Omental fat pad (tissue), 4 donors: ENCODE data around the gene ATP1A1. TPM values are rescaled to one million over a fixed set of nuclear protein-coding genes. Genes with fewer than 3 reads are reported as not detected.

Experiments
- ATAC-seq: fragments of 150-250 bp; one replicate; pipeline ENCODE4 v1.9.1; 2016; ENCODE audit warnings: mild to moderate bottlenecking, moderate library complexity; ENCODE audit not compliant: low FRiP score
- DNase-seq: peaks from one replicate; pipeline ENCODE4 v3.0.0-alpha.2; 2019; ENCODE audit warnings: low spot score
- CTCF ChIP-seq, 3 donors: fragments of 450-650 bp; IDR thresholded peaks; one replicate each; pipeline ENCODE4 v1.5.1; 2016 to 2017; ENCODE audit warnings: antibody characterized with exemption in 3 of 3, mild to moderate bottlenecking in 3 of 3, moderate library complexity in 2 of 3
- total RNA-seq, 4 donors: library from RNA; depleted of rRNA; stranded (reverse); fragments of >200 nt; gene quantifications; one replicate each; pipeline ENCODE4 v1.1.0, GENCODE V29; 2016

ATP1A1 gene
- total RNA-seq, 4 donors from 2014 or later: 188 to 490 (median 254) TPM

GRCh38 chr1:116425987-116426386 is 52.9 kb downstream of the ATP1A1 start:
- ATAC-seq (no peak), DNase-seq (no peak)
- no peak for TF ChIP-seq CTCF (IDR thresholded peaks at IDR 0.05)

GRCh38 chr1:116426401-116426800 is 53.4 kb downstream of the ATP1A1 start:
- ATAC-seq (no peak), DNase-seq (no peak)
- TF ChIP-seq CTCF (IDR thresholded peaks at IDR 0.05): no peak

GRCh38 chr1:116428576-116428975 is 55.5 kb downstream of the ATP1A1 start:
- DNase-seq (no peak), ATAC-seq (no peak)
- TF ChIP-seq CTCF (IDR thresholded peaks at IDR 0.05): no peak

GRCh38 chr1:116429821-116430374 is 56.9 kb downstream of the ATP1A1 start:
- no peak for TF ChIP-seq CTCF (IDR thresholded peaks at IDR 0.05)
- ATAC-seq (no peak), DNase-seq (no peak)

- ATAC-seq (no peak), DNase-seq (no peak)
- no peak for TF ChIP-seq CTCF (IDR thresholded peaks at IDR 0.05)
Measured at GRCh38 chr1:116431870-116432500, 58.9 kb downstream of the ATP1A1 start.

GRCh38 chr1:116432655-116433265 is 59.7 kb downstream of the ATP1A1 start:
- DNase-seq (no peak), ATAC-seq (no peak)
- no peak for TF ChIP-seq CTCF (IDR thresholded peaks at IDR 0.05)
